ENCODE measurements around the gene PDLIM1. TPM values are rescaled to one million over a fixed set of nuclear protein-coding genes. Genes with fewer than 3 reads are reported as not detected.

PDLIM1 gene
- 43.8 and 117 TPM in 2 replicates for total RNA-seq

GRCh38 chr10:95290461-95291364 is at the start of gene PDLIM1:
Gene PDLIM1 (minus strand): TSS chr10:95291003. CDS start chr10:95290915, 88 bp downstream.
- TF ChIP-seq CTCF (conservative IDR thresholded peaks at IDR 0.05; ENCODE audit: low read depth, low read length), result peak; percentile 21
- DNase-seq (ENCODE audit: low read depth), result no peak
- H3K4me3 ChIP-seq (ENCODE audit: low read depth, low read length), result peak within 1 kb of the TSS; percentile 95

GRCh38 chr10:95339863-95340262 is 49.1 kb upstream of the PDLIM1 start:
- H3K4me3 ChIP-seq (ENCODE audit: low read depth, low read length), result no peak overlapping the region
- no peak for DNase-seq (ENCODE audit: low read depth)
- TF ChIP-seq CTCF (conservative IDR thresholded peaks at IDR 0.05; ENCODE audit: low read depth, low read length), result no peak

GRCh38 chr10:95337423-95338160 is 46.8 kb upstream of the PDLIM1 start:
- no peak overlapping the region for H3K4me3 ChIP-seq (ENCODE audit: low read depth, low read length)
- DNase-seq (ENCODE audit: low read depth), result no peak
- no peak for TF ChIP-seq CTCF (conservative IDR thresholded peaks at IDR 0.05; ENCODE audit: low read depth, low read length)

GRCh38 chr10:95336702-95337101 is 45.9 kb upstream of the PDLIM1 start:
- H3K4me3 ChIP-seq (ENCODE audit: low read depth, low read length), result no peak overlapping the region
- no peak for TF ChIP-seq CTCF (conservative IDR thresholded peaks at IDR 0.05; ENCODE audit: low read depth, low read length)
- no peak for DNase-seq (ENCODE audit: low read depth)

- DNase-seq (ENCODE audit: low read depth), result no peak
- TF ChIP-seq CTCF (conservative IDR thresholded peaks at IDR 0.05; ENCODE audit: low read depth, low read length), result no peak
- H3K4me3 ChIP-seq (ENCODE audit: low read depth, low read length), result no peak overlapping the region
Measured at GRCh38 chr10:95335933-95336699, 45.3 kb upstream of the PDLIM1 start.

GRCh38 chr10:95334805-95335144 is 44.0 kb upstream of the PDLIM1 start:
- no peak for DNase-seq (ENCODE audit: low read depth)
- no peak for TF ChIP-seq CTCF (conservative IDR thresholded peaks at IDR 0.05; ENCODE audit: low read depth, low read length)
- H3K4me3 ChIP-seq (ENCODE audit: low read depth, low read length), result no peak overlapping the region

Data from epithelial cell of proximal tubule (primary cell).